ENCODE results near the gene KCTD10.
"Not testable (repeated sequence)": the region's sequence is repeated elsewhere in the genome, so short reads cannot be mapped to it uniquely, and the experiment has no call there.

KCTD10 gene

GRCh38 chr12:109475121-109475520 lies 2.0 kb downstream of the KCTD10 start:
- DNase-seq (ENCODE audit: extremely low read depth in 1 of 2, low read depth in 1 of 2), result no peak

GRCh38 chr12:109473526-109474270 lies 3.4 kb downstream of the KCTD10 start:
- DNase-seq (ENCODE audit: extremely low read depth in 1 of 2, low read depth in 1 of 2), result not testable (repeated sequence)

- DNase-seq (ENCODE audit: extremely low read depth in 1 of 2, low read depth in 1 of 2), result no peak
Observed at GRCh38 chr12:109473006-109473405, 4.1 kb downstream of the KCTD10 start.

GRCh38 chr12:109469517-109469916 lies 7.6 kb downstream of the KCTD10 start:
- no peak for DNase-seq (ENCODE audit: extremely low read depth in 1 of 2, low read depth in 1 of 2)

GRCh38 chr12:109467978-109468676 lies 9.0 kb downstream of the KCTD10 start:
- no peak for DNase-seq (ENCODE audit: extremely low read depth in 1 of 2, low read depth in 1 of 2)

GRCh38 chr12:109466821-109467220 lies 10.3 kb downstream of the KCTD10 start:
- no peak for DNase-seq (ENCODE audit: extremely low read depth in 1 of 2, low read depth in 1 of 2)

GRCh38 chr12:109466305-109466704 lies 10.8 kb downstream of the KCTD10 start:
- DNase-seq (ENCODE audit: extremely low read depth in 1 of 2, low read depth in 1 of 2), result no peak

GRCh38 chr12:109464642-109465351 lies 12.3 kb downstream of the KCTD10 start:
- no peak for DNase-seq (ENCODE audit: extremely low read depth in 1 of 2, low read depth in 1 of 2)

- DNase-seq (ENCODE audit: extremely low read depth in 1 of 2, low read depth in 1 of 2), result no peak
Observed at GRCh38 chr12:109463756-109464155, 13.3 kb downstream of the KCTD10 start.

- DNase-seq (ENCODE audit: extremely low read depth in 1 of 2, low read depth in 1 of 2), result no peak
Observed at GRCh38 chr12:109462868-109463692, 14.0 kb downstream of the KCTD10 start.

- no peak for DNase-seq (ENCODE audit: extremely low read depth in 1 of 2, low read depth in 1 of 2)
Observed at GRCh38 chr12:109461846-109462756, 15.0 kb downstream of the KCTD10 start.

- DNase-seq (ENCODE audit: extremely low read depth in 1 of 2, low read depth in 1 of 2), result no peak
Observed at GRCh38 chr12:109461049-109461845, 15.9 kb downstream of the KCTD10 start.

GRCh38 chr12:109460538-109460937 lies 16.6 kb downstream of the KCTD10 start:
- no peak for DNase-seq (ENCODE audit: extremely low read depth in 1 of 2, low read depth in 1 of 2)

GRCh38 chr12:109459247-109459646 lies 17.9 kb downstream of the KCTD10 start:
- DNase-seq (ENCODE audit: extremely low read depth in 1 of 2, low read depth in 1 of 2), result no peak

GRCh38 chr12:109458771-109459208 lies 18.3 kb downstream of the KCTD10 start:
- DNase-seq (ENCODE audit: extremely low read depth in 1 of 2, low read depth in 1 of 2), result no peak

- no peak for DNase-seq (ENCODE audit: extremely low read depth in 1 of 2, low read depth in 1 of 2)
Observed at GRCh38 chr12:109458086-109458485, 19.0 kb downstream of the KCTD10 start.

GRCh38 chr12:109455706-109456105 lies 21.4 kb downstream of the KCTD10 start:
- no peak for DNase-seq (ENCODE audit: extremely low read depth in 1 of 2, low read depth in 1 of 2)

GRCh38 chr12:109452489-109452888 lies 24.6 kb downstream of the KCTD10 start:
- no peak for DNase-seq (ENCODE audit: extremely low read depth in 1 of 2, low read depth in 1 of 2)

- DNase-seq (ENCODE audit: extremely low read depth in 1 of 2, low read depth in 1 of 2), result no peak
Observed at GRCh38 chr12:109451400-109451799, 25.7 kb downstream of the KCTD10 start.

All from activated CD8-positive, alpha-beta memory T cell treated with anti-CD3 and anti-CD28 coated beads for 1 hour (primary cell).